ENCODE data around the gene MIDN. TPM values are rescaled to one million over a fixed set of nuclear protein-coding genes. Genes with fewer than 3 reads are reported as not detected.

MIDN gene
- total and polyA plus RNA-seq, 2 donors (not counting 1 experiment from before 2014, with no cell fraction given): 12.0 to 18.8 TPM

DNA sequence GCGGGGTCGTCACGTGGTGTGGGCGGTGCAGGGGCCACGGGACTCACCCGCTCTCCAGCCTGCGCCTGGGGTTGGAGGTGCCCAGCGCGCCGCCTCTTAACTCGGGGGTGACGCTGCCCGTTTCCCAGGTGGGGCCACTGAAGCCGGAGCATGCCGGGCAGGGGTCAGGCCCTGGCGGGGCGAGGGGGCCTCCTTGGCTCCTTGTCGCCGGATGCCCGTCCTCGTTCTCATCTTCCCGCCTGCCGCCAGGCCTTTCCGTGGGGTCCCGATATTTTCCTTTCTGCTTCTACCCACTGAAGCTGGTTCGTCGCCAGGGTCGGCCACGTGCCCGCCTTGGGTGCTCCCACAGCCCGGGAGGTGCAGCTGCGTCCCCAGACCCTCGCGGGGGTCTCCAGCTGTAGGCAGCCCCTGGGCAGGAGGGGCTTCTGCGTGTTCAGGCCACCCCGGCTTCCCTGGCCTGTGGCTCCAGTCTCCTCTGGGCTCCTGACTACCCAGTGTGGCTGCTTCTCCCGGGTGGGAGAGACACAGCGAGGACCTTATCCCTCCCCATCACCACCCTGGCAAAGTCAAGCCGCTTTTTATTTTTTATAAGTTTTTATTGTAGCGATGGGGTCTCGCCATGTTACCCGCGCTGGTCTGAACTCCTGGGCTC, 27.7 kb downstream of the MIDN start:
- TF ChIP-seq EZH2 (IDR thresholded peaks at IDR 0.05; ENCODE audit: low read length, missing control alignments) (no peak), CTCF (conservative IDR thresholded peaks at IDR 0.05 in 1 of 2, IDR thresholded peaks at IDR 0.05 in 1 of 2; ENCODE audit: low read depth in 1 of 2, low read length in 2 of 2) (no peak)
- peak overlapping the region; percentile 85 for H3K9ac ChIP-seq (ENCODE audit: insufficient read depth, low read length)
- H4K20me1 ChIP-seq (ENCODE audit: control insufficient read depth, extremely low read depth, insufficient read depth, low read length): no peaks in the 10 kb centered on the region
- peaks cover 44% of the 10 kb centered on the region for H3K79me2 ChIP-seq (ENCODE audit: control insufficient read depth, insufficient read depth, low read length)
- H3K4me3 ChIP-seq (replicated peaks in 1 of 4; ENCODE audit: control extremely low read depth in 1 of 4, insufficient read depth in 1 of 4, low read depth in 3 of 4, low read length in 4 of 4): peak overlapping the region; percentile 52 to 72 (median 63)
- H3K4me2 ChIP-seq (ENCODE audit: extremely low read depth, insufficient read depth, low read length): peak overlapping the region; percentile 93
- peak overlapping the region; percentile 92 for H3K27ac ChIP-seq (ENCODE audit: insufficient read depth, low read length)
- H2AFZ ChIP-seq (ENCODE audit: low read length): no peak overlapping the region
- DNase-seq (ENCODE audit: low read depth in 2 of 2): no peak
- H3K9me3 ChIP-seq (ENCODE audit: control insufficient read depth, insufficient read depth, low read depth, low read length): no peaks in the 10 kb centered on the region
- H3K4me1 ChIP-seq (ENCODE audit: control insufficient read depth, extremely low read depth, insufficient read depth, low read length): peaks cover 28% of the 10 kb centered on the region
- H3K36me3 ChIP-seq (ENCODE audit: control insufficient read depth, insufficient read depth, low read length): peaks cover 49% of the 10 kb centered on the region
- H3K27me3 ChIP-seq (ENCODE audit: control insufficient read depth, insufficient read depth, low read length): no peaks in the 10 kb centered on the region

DNA sequence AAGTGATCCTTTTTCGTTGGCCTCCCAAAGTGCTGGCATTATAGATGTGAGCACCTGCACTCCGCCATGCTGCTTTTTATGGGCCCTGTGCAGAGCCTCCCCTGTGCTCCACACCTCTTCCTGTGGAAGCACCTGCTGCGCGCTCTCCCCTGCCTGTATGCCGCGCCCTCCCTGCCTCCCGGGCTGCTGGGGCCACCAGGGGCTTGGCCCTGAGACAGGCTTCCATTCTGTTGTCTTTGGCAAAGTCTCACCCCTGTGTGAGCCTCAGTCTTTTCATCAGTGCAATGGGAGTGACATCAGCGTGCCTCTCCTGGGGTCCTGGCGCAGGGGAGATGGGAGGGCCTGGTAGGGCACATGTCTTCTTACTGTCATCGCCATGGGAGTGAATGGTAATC, 28.2 kb downstream of the MIDN start:
- no peaks in the 10 kb centered on the region for H3K9me3 ChIP-seq (ENCODE audit: control insufficient read depth, insufficient read depth, low read depth, low read length)
- H3K4me2 ChIP-seq (ENCODE audit: extremely low read depth, insufficient read depth, low read length): peak overlapping the region; percentile 93
- TF ChIP-seq EZH2 (IDR thresholded peaks at IDR 0.05; ENCODE audit: low read length, missing control alignments) (no peak), CTCF (conservative IDR thresholded peaks at IDR 0.05 in 1 of 2, IDR thresholded peaks at IDR 0.05 in 1 of 2; ENCODE audit: low read depth in 1 of 2, low read length in 2 of 2) (no peak)
- H3K4me3 ChIP-seq (replicated peaks in 1 of 4; ENCODE audit: control extremely low read depth in 1 of 4, insufficient read depth in 1 of 4, low read depth in 3 of 4, low read length in 4 of 4): peak overlapping the region in 3 of 4 experiments; percentile 60 to 72 (median 66)
- peak overlapping the region; percentile 85 for H3K9ac ChIP-seq (ENCODE audit: insufficient read depth, low read length)
- peaks cover 44% of the 10 kb centered on the region for H3K36me3 ChIP-seq (ENCODE audit: control insufficient read depth, insufficient read depth, low read length)
- H3K27ac ChIP-seq (ENCODE audit: insufficient read depth, low read length): peak overlapping the region; percentile 92
- peaks cover 24% of the 10 kb centered on the region for H3K4me1 ChIP-seq (ENCODE audit: control insufficient read depth, extremely low read depth, insufficient read depth, low read length)
- no peaks in the 10 kb centered on the region for H4K20me1 ChIP-seq (ENCODE audit: control insufficient read depth, extremely low read depth, insufficient read depth, low read length)
- H3K79me2 ChIP-seq (ENCODE audit: control insufficient read depth, insufficient read depth, low read length): peaks cover 39% of the 10 kb centered on the region
- H3K27me3 ChIP-seq (ENCODE audit: control insufficient read depth, insufficient read depth, low read length): no peaks in the 10 kb centered on the region
- H2AFZ ChIP-seq (ENCODE audit: low read length): no peak overlapping the region
- DNase-seq (ENCODE audit: low read depth in 2 of 2): no peak

DNA sequence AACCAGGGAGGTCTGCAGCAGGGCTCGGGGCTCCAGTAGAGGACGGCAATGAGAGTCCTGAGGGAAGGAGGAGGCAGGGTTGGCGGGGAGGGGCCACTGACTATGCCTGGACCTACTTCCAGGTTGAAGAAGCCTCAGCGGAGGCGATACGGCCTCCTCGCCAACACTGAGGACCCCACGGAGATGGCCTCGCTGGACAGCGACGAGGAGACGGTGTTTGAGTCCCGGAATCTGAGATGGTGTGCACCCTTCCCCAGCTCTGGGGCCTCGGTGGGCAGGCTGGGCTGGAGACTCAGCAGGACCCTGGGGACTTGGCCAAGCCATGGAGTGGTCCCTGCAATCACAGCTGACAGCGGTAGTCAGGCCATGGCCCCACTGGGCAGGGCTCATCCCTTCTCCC, 28.7 kb downstream of the MIDN start:
- Histone ChIP-seq H3K9me3 (ENCODE audit: control insufficient read depth, insufficient read depth, low read depth, low read length) (no peaks in the 10 kb centered on the region), H3K4me3 (replicated peaks in 1 of 4; ENCODE audit: control extremely low read depth in 1 of 4, insufficient read depth in 1 of 4, low read depth in 3 of 4, low read length in 4 of 4) (no peak overlapping the region), H3K27me3 (ENCODE audit: control insufficient read depth, insufficient read depth, low read length) (no peaks in the 10 kb centered on the region), H3K79me2 (ENCODE audit: control insufficient read depth, insufficient read depth, low read length) (peaks cover 34% of the 10 kb centered on the region), H3K27ac (ENCODE audit: insufficient read depth, low read length) (no peak overlapping the region), H3K9ac (ENCODE audit: insufficient read depth, low read length) (no peak overlapping the region), H2AFZ (ENCODE audit: low read length) (no peak overlapping the region), H3K4me2 (ENCODE audit: extremely low read depth, insufficient read depth, low read length) (no peak overlapping the region), H3K36me3 (ENCODE audit: control insufficient read depth, insufficient read depth, low read length) (peaks cover 39% of the 10 kb centered on the region), H3K4me1 (ENCODE audit: control insufficient read depth, extremely low read depth, insufficient read depth, low read length) (peaks cover 21% of the 10 kb centered on the region), H4K20me1 (ENCODE audit: control insufficient read depth, extremely low read depth, insufficient read depth, low read length) (no peaks in the 10 kb centered on the region)
- no peak for DNase-seq (ENCODE audit: low read depth in 2 of 2)
- TF ChIP-seq EZH2 (IDR thresholded peaks at IDR 0.05; ENCODE audit: low read length, missing control alignments) (no peak), CTCF (conservative IDR thresholded peaks at IDR 0.05 in 1 of 2, IDR thresholded peaks at IDR 0.05 in 1 of 2; ENCODE audit: low read depth in 1 of 2, low read length in 2 of 2) (no peak)
